ENCODE measurements around the gene RUFY2. TPM values are rescaled to one million over a fixed set of nuclear protein-coding genes. Genes with fewer than 3 reads are reported as not detected.

RUFY2 gene
- total RNA-seq, 1 donor from 2014 or later, result 21.3 TPM

GRCh38 chr10:68364101-68364886, 42.8 kb downstream of the RUFY2 start:
- Mint-ChIP-seq H3K27ac (no peak overlapping the region), H3K9me3 (no peaks in the 10 kb centered on the region), H3K4me3 (no peak overlapping the region), H3K4me1 (ENCODE audit: unreplicated experiment) (no peaks in the 10 kb centered on the region), H3K36me3 (peaks cover 7% of the 10 kb centered on the region), H3K27me3 (no peaks in the 10 kb centered on the region)
- no peak for DNase-seq (ENCODE audit: extremely low spot score, unreplicated experiment)
- TF ChIP-seq CTCF (conservative IDR thresholded peaks at IDR 0.05), result no peak

DNA sequence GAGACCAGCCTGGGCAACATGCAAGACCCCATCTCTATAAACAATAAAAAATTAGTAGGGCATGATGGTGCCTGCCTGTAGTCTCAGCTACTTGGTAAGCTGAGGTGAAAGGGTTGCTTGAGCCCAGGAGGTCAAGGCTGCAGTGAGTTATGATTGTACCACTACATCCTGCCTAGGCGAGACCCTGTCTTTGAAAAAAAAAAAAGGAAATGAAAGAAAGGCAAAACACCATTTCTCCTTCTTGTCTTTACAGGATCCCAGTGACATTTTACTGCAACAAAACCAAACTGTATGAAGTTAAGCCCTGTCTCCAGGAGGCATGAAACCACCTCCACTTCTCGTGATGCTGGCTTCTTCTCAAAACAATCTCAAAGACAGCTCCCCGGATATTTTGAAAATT, 44.5 kb downstream of the RUFY2 start:
- Mint-ChIP-seq H3K27me3 (no peaks in the 10 kb centered on the region), H3K36me3 (peaks cover 10% of the 10 kb centered on the region), H3K9me3 (no peaks in the 10 kb centered on the region), H3K4me3 (no peak overlapping the region), H3K27ac (no peak overlapping the region), H3K4me1 (ENCODE audit: unreplicated experiment) (no peaks in the 10 kb centered on the region)
- no peak for DNase-seq (ENCODE audit: extremely low spot score, unreplicated experiment)
- TF ChIP-seq CTCF (conservative IDR thresholded peaks at IDR 0.05), result no peak

DNA sequence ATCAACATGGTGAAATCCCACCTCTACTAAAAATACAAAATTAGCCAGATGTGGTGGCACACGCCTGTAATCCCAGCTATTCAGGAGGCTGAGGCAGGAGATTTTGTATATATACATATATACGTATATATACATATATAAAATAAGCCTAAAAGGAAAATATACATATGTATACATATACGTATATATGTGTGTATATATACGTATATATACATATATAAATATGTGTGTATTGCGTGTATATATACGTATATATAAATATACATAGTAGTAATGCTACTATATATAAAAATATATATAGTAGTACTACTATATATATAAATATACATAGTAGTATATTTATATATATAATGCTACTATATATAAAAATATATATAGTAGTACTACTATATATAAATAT, 47.9 kb downstream of the RUFY2 start:
- Mint-ChIP-seq H3K27ac (no peak overlapping the region), H3K4me1 (ENCODE audit: unreplicated experiment) (no peaks in the 10 kb centered on the region), H3K4me3 (no peak overlapping the region), H3K27me3 (no peaks in the 10 kb centered on the region), H3K36me3 (peaks cover 14% of the 10 kb centered on the region), H3K9me3 (no peaks in the 10 kb centered on the region)
- no peak for TF ChIP-seq CTCF (conservative IDR thresholded peaks at IDR 0.05)
- DNase-seq (ENCODE audit: extremely low spot score, unreplicated experiment), result no peak

DNA sequence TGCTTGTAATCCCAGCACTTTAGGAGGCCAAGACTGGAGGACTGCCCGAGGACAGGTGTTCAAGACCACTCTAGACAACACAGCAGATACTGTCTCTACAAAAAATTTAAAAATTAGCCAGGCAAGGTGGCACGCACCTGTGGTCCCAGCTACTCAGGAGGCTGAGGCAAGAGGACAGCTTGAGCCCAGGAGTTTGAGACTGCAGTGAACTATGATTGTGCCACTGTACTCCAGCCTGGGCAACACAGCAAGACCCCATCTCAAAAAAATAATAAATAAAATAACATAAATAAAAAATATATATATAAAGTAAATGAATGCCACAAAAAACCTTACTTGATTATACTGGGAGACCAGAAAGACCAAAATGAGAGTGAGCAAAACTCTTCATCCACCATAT, 53.5 kb downstream of the RUFY2 start:
- Mint-ChIP-seq H3K4me3 (no peak overlapping the region), H3K27me3 (no peaks in the 10 kb centered on the region), H3K4me1 (ENCODE audit: unreplicated experiment) (no peaks in the 10 kb centered on the region), H3K27ac (no peak overlapping the region), H3K9me3 (no peaks in the 10 kb centered on the region), H3K36me3 (peaks cover 19% of the 10 kb centered on the region)
- DNase-seq (ENCODE audit: extremely low spot score, unreplicated experiment), result no peak
- no peak for TF ChIP-seq CTCF (conservative IDR thresholded peaks at IDR 0.05)

GRCh38 chr10:68348265-68348741, 58.8 kb downstream of the RUFY2 start:
- H3K4me1 Mint-ChIP-seq (ENCODE audit: unreplicated experiment), result no peaks in the 10 kb centered on the region
- no peaks in the 10 kb centered on the region for H3K27me3 Mint-ChIP-seq
- no peaks in the 10 kb centered on the region for H3K9me3 Mint-ChIP-seq
- no peak overlapping the region for H3K27ac Mint-ChIP-seq
- TF ChIP-seq CTCF (conservative IDR thresholded peaks at IDR 0.05), result peak; percentile 81
- H3K36me3 Mint-ChIP-seq, result peaks cover 17% of the 10 kb centered on the region
- H3K4me3 Mint-ChIP-seq, result no peak overlapping the region
- DNase-seq (ENCODE audit: extremely low spot score, unreplicated experiment), result no peak

Measured in type B pancreatic cell (in vitro differentiated cells).